T-helper 1 cell treated with Interleukin-12 subunit alpha and Interleukin-12 subunit beta and Interleukin-4 antibody, amounts not matched to agents 30 ng/mL and 1 ng/mL, for 36 hours (primary cell): ENCODE measurements around the gene CELSR2. TPM values are rescaled to one million over a fixed set of nuclear protein-coding genes. Genes with fewer than 3 reads are reported as not detected.
"Not testable (repeated sequence)": the region's sequence is repeated elsewhere in the genome, so short reads cannot be mapped to it uniquely, and the experiment has no call there.

Experiments
- intact Hi-C: fragments of 100-400 bp; cut with micrococcal nuclease; formaldehyde crosslinking; loops from one replicate; pipeline ENCODE4 v1.15.1; 2024
- total RNA-seq: library from RNA; stranded (reverse); gene quantifications from 2 replicates; pipeline ENCODE4 v1.2.3, GENCODE V29; 2022

Gene CELSR2
- total RNA-seq, result 4.2 and 4.4 TPM in 2 replicates

GRCh38 chr1:109248797-109249629 lies at the start of gene CELSR2:
CELSR2 (plus strand) TSS chr1:109249539; CDS start chr1:109250080, 541 bp downstream.
- intact Hi-C loops, result loop anchor here (1.0 to 10.0 kb wide), 6 partner anchors 8 to 366 kb away; partner anchors contain the start of genes AMPD2, ATXN7L2, GNAT2 and PSMA5

- intact Hi-C loops, result loop anchor here (10.0 kb wide), 1 partner anchor 375 kb away; no protein-coding TSS in a partner anchor
Measured at GRCh38 chr1:109199710-109200109, 49.6 kb upstream of the CELSR2 start.

- intact Hi-C loops, result loop anchor here (1.0 kb wide), 2 partner anchors 62 to 198 kb away; no protein-coding TSS in a partner anchor
Measured at GRCh38 chr1:109201123-109201703, 48.1 kb upstream of the CELSR2 start.

GRCh38 chr1:109204484-109204883 lies 44.9 kb upstream of the CELSR2 start:
- intact Hi-C loops, result no loop called here

- intact Hi-C loops, result no loop called here
Measured at GRCh38 chr1:109206339-109206738, 43.0 kb upstream of the CELSR2 start.

- intact Hi-C loops, result no loop called here
Measured at GRCh38 chr1:109207467-109208103, 41.8 kb upstream of the CELSR2 start.

- intact Hi-C loops, result no loop called here
Measured at GRCh38 chr1:109208394-109208793, 40.9 kb upstream of the CELSR2 start.

- intact Hi-C loops, result no loop called here
Measured at GRCh38 chr1:109208836-109209463, 40.4 kb upstream of the CELSR2 start.

- intact Hi-C loops, result loop anchor here (5.0 kb wide), 4 partner anchors 118 to 337 kb away; partner anchors contain the start of genes CLCC1, GNAI3 and TMEM167B
Measured at GRCh38 chr1:109210058-109210457, 39.3 kb upstream of the CELSR2 start.

- intact Hi-C loops, result loop anchor here (1.0 to 5.0 kb wide), 11 partner anchors 51 to 1125 kb away; partner anchors contain the start of genes ATXN7L2, CLCC1, GNAI3 and PSMA5
Measured at GRCh38 chr1:109213345-109213823, 36.0 kb upstream of the CELSR2 start.

GRCh38 chr1:109213824-109214693 lies 35.3 kb upstream of the CELSR2 start, which contains the start of gene SARS1:
SARS1 (plus strand) TSS chr1:109213918; CDS start chr1:109213993, 75 bp downstream.
- intact Hi-C loops, result loop anchor here (1.0 to 5.0 kb wide), 16 partner anchors 35 to 1125 kb away; partner anchors contain the start of genes ATXN7L2, CELSR2, CLCC1 and GNAI3

- intact Hi-C loops, result loop anchor here (1.0 to 5.0 kb wide), 9 partner anchors 34 to 332 kb away; partner anchors contain the start of genes CELSR2, CLCC1, GNAI3 and TMEM167B
Measured at GRCh38 chr1:109214695-109215623, 34.4 kb upstream of the CELSR2 start.

- intact Hi-C loops, result no loop called here
Measured at GRCh38 chr1:109216662-109217061, 32.7 kb upstream of the CELSR2 start.

- intact Hi-C loops, result no loop called here
Measured at GRCh38 chr1:109218516-109218915, 30.8 kb upstream of the CELSR2 start.

- intact Hi-C loops, result not testable (repeated sequence)
Measured at GRCh38 chr1:109221201-109221600, 28.1 kb upstream of the CELSR2 start.

- intact Hi-C loops, result no loop called here
Measured at GRCh38 chr1:109225308-109225707, 24.0 kb upstream of the CELSR2 start.

- intact Hi-C loops, result no loop called here
Measured at GRCh38 chr1:109225711-109226445, 23.5 kb upstream of the CELSR2 start.

GRCh38 chr1:109228167-109228566 lies 21.2 kb upstream of the CELSR2 start:
- intact Hi-C loops, result no loop called here
